Lower lobe of right lung (tissue), 2 donors: Measurements from ENCODE around the gene CLEC4E. TPM values are rescaled to one million over a fixed set of nuclear protein-coding genes. Genes with fewer than 3 reads are reported as not detected.
A peak's percentile ranks its signal among the peaks of the same experiment; 100 is the strongest.
"Not testable (repeated sequence)": the region's sequence is repeated elsewhere in the genome, so short reads cannot be mapped to it uniquely, and the experiment has no call there.

ENCODE experiments used
- ATAC-seq, 2 donors: fragments of 200-7000 bp; cut with Tn5 transposase; one replicate each; pipeline ENCODE4 v1.9.1; 2020 to 2022; ENCODE audit warnings: mild to moderate bottlenecking in 2 of 2, moderate library complexity in 2 of 2
- DNase-seq: peaks from one replicate; pipeline ENCODE4 v3.0.0-alpha.2; 2020
- H3K27ac ChIP-seq: fragments of 200-600 bp; one replicate; pipeline ENCODE4 v1.8.0; 2022
- H3K27me3 ChIP-seq: fragments of 200-600 bp; one replicate; pipeline ENCODE4 v1.8.0; 2022; ENCODE audit warnings: low read depth
- H3K36me3 ChIP-seq: fragments of 200-600 bp; one replicate; pipeline ENCODE4 v1.8.0; 2022; ENCODE audit warnings: mild to moderate bottlenecking
- H3K4me1 ChIP-seq: fragments of 200-600 bp; one replicate; pipeline ENCODE4 v1.8.0; 2022
- H3K4me3 ChIP-seq: fragments of 200-600 bp; one replicate; pipeline ENCODE4 v1.8.0; 2022; ENCODE audit warnings: mild to moderate bottlenecking
- H3K9me3 ChIP-seq: fragments of 200-600 bp; one replicate; pipeline ENCODE4 v1.8.0; 2022
- intact Hi-C: fragments of 100-400 bp; cut with DNase I; formaldehyde crosslinking; loops from one replicate; pipeline ENCODE4 v1.11.0; 2022
- total RNA-seq: library from RNA; stranded (reverse); fragmentation: NEBNext Ultra II Directional; extraction: Animal tissue kit (Norgen Biotek cat#: 25700); gene quantifications from one replicate; pipeline ENCODE4 v1.2.1, GENCODE V29; 2021
- TF ChIP-seq, protein P1 (sequence below): fragments of 200-600 bp; IDR thresholded peaks from one replicate; pipeline ENCODE4 v1.8.0; 2022; ENCODE audit warnings: antibody characterized with exemption, mild to moderate bottlenecking
- donor health status: DM: no; HTN: yes; CAD: no; lungs with severe emphysema.

The CLEC4E gene
- total RNA-seq, 1 donor from 2014 or later: 21.5 TPM

DNA sequence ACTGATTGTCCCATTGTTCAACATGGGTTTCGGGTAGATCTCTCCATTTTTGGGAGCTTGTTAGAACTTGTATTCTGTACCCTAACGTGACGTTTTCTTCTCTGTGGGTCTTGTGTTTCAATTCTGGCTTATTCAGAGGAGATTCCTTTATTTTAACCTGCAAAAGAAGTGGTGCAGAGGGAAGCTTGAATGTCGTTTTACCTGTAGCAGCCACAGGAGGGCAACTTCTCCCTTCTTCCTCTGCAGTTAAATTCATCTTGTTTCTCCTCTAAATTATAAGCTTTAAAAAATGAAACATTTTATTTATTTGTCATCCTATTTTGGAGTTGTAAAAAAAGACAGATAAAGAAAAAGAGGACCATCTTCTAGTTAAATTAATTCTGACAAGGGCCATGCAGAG is 41.1 kb downstream of the CLEC4E start:
- TF ChIP-seq, protein P1, sequence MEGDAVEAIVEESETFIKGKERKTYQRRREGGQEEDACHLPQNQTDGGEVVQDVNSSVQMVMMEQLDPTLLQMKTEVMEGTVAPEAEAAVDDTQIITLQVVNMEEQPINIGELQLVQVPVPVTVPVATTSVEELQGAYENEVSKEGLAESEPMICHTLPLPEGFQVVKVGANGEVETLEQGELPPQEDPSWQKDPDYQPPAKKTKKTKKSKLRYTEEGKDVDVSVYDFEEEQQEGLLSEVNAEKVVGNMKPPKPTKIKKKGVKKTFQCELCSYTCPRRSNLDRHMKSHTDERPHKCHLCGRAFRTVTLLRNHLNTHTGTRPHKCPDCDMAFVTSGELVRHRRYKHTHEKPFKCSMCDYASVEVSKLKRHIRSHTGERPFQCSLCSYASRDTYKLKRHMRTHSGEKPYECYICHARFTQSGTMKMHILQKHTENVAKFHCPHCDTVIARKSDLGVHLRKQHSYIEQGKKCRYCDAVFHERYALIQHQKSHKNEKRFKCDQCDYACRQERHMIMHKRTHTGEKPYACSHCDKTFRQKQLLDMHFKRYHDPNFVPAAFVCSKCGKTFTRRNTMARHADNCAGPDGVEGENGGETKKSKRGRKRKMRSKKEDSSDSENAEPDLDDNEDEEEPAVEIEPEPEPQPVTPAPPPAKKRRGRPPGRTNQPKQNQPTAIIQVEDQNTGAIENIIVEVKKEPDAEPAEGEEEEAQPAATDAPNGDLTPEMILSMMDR: no peak
- intact Hi-C loops: no loop called here

DNA sequence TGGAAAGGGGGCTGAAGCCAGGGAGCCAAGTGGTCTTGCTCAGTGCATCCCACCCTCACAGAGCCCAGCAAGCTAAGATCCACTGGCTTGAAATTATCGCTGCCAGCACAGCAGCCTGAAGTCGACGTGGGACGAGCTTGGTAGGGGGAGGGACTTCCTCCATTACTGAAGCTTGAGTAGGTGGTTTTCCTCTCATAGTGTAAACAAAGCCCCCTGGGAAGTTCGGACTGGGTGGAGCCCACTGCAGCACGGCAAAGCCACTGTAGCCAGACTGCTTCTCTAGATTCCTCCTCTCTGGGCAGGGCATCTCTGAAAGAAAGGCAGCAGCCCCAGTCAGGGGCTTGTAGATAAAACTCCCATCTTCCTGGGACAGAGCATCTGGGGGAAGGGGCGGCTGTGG is 44.6 kb downstream of the CLEC4E start:
- H3K9me3 ChIP-seq, ATAC-seq, intact Hi-C loops, H3K36me3 ChIP-seq, H3K27ac ChIP-seq, DNase-seq, H3K27me3 ChIP-seq, H3K4me1 ChIP-seq, H3K4me3 ChIP-seq: not testable (repeated sequence)

More for the DNA sequence above, 41.1 kb downstream of the CLEC4E start:
- no peak for ATAC-seq
- H3K4me3 ChIP-seq: no peak overlapping the region
- H3K27ac ChIP-seq: no peak overlapping the region
- H3K36me3 ChIP-seq: no peaks in the 10 kb centered on the region
- peaks cover 8% of the 10 kb centered on the region for H3K27me3 ChIP-seq
- no peaks in the 10 kb centered on the region for H3K9me3 ChIP-seq
- H3K4me1 ChIP-seq: no peaks in the 10 kb centered on the region
- no peak for DNase-seq

DNA sequence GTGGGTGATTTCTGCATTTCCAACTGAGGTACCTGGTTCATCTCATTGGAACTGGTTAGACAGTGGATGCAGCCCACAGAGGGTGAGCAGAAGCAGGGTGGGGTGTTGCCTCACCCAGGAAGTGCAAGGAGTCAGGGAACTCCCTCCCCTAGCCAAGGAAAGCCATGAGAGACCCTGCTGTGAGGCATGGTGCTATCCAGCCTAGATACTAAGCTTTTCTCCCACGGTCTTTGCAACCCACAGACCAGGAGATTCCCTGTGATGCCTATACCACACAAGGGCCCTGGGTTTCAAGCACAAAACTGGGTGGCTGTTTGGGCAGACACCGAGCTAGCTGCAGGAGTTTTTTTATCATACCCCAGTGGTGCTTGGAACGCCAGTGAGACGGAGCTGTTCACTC is 45.0 kb downstream of the CLEC4E start:
- not testable (repeated sequence) for DNase-seq

DNA sequence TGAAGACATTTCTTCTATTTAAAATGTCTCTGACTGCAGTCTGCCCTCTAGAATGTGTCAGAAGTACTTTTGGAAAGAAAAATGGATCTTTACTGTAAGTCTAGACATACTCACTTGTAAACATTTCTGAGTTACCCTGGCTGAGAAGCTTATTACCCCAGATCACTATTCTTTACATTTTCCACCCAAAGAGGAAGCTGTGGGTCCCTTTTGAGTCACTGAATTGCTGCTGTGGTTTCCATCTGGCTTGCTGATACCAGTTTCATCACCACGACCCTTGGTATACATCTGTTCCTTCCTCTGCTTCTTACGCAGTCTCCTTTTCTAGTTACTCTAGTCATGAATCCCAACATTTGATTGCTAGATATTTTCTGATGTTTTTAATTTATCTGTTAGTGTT is 47.6 kb downstream of the CLEC4E start:
- TF ChIP-seq, protein P1: no peak
- Histone ChIP-seq H3K27me3 (peaks cover 8% of the 10 kb centered on the region), H3K36me3 (no peaks in the 10 kb centered on the region), H3K4me3 (no peak overlapping the region), H3K9me3 (no peaks in the 10 kb centered on the region), H3K27ac (peak overlapping the region; percentile 22), H3K4me1 (no peaks in the 10 kb centered on the region)
- intact Hi-C loops: no loop called here
- DNase-seq (no peak), ATAC-seq (peak; percentile 82 to 88)

More for the DNA sequence above, 45.0 kb downstream of the CLEC4E start:
- H3K36me3 ChIP-seq, H3K27ac ChIP-seq, ATAC-seq, H3K4me1 ChIP-seq, intact Hi-C loops, H3K27me3 ChIP-seq, H3K4me3 ChIP-seq, H3K9me3 ChIP-seq: not testable (repeated sequence)

DNA sequence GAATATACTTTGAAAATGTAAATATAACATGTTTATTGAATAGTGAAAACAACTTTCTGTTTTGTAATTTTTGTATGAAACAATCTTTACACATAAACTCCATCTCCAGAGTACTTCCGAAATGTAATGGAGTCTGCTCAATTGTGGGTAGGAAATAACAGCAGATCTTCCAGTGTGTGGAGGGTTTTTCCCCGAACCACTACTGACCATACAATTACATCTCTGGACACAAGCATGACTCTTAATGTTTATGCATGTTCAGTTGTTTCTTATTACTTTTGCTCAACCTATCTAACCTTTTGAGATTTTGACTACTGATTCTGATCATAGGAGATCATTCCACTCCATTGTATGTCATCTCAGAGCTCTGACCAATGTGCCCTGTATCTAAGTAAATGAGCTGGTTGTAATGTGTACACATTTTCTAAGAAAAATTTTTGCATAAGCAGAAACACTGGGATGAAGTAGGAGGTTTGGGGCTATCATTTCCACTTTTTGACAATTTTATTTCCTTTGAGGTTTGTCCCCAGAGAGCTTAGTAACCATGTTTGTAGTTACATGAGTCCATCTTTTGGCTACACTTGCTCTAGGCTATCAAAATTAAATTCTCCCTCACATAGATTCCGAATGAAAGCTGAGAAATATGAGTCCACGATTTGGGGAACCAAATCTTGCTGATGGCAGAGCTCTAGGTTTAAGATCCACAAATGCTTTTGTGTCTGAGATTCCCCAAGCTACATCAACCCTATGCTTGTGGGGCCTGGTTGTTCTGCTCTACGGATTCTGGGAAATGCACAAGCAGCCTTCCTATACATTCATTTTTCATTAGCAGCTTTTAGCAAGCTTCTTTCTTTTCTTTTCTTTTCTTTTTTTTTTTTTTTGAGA is 48.8 kb downstream of the CLEC4E start:
- no peak for DNase-seq
- Histone ChIP-seq H3K4me3 (no peak overlapping the region), H3K27me3 (peaks cover 8% of the 10 kb centered on the region), H3K36me3 (no peaks in the 10 kb centered on the region), H3K9me3 (no peaks in the 10 kb centered on the region), H3K4me1 (no peaks in the 10 kb centered on the region), H3K27ac (no peak overlapping the region)
- intact Hi-C loops: no loop called here
- TF ChIP-seq, protein P1: no peak
- peak; percentile 30 to 49 for ATAC-seq

Other genes with a start within 250 kb of the CLEC4E start
- 3.4 TPM for gene CLEC6A, start 84.9 kb downstream of the CLEC4E start, total RNA-seq
- 1.4 TPM for gene CLEC4D, start 27.4 kb downstream of the CLEC4E start, total RNA-seq
- gene AICDA, start 72.0 kb upstream of the CLEC4E start, total RNA-seq: 0.77 TPM
- 50.2 TPM for gene MFAP5, start 121.9 kb upstream of the CLEC4E start, total RNA-seq
- gene RIMKLB, start 157.1 kb upstream of the CLEC4E start, total RNA-seq: 30.5 TPM